ENCODE data around the gene USP53.

USP53 gene

GRCh38 chr4:119289313-119289712, 76.8 kb downstream of the USP53 start:
- H4K20me1 ChIP-seq (ENCODE audit: low read depth, low read length) = no peaks in the 10 kb centered on the region
- no peak overlapping the region for H3K27ac ChIP-seq (ENCODE audit: low read depth, low read length)
- no peaks in the 10 kb centered on the region for H3K9me3 ChIP-seq (ENCODE audit: insufficient read depth, low read length)
- H3K4me2 ChIP-seq (ENCODE audit: low read depth, low read length, poor library complexity, severe bottlenecking) = no peak overlapping the region
- H3K36me3 ChIP-seq (ENCODE audit: low read length) = no peaks in the 10 kb centered on the region
- H3K9me2 ChIP-seq (replicated peaks; ENCODE audit: insufficient read depth, low read length) = no peaks in the 10 kb centered on the region
- H2AFZ ChIP-seq (ENCODE audit: low read depth, low read length, severe bottlenecking) = no peak overlapping the region
- no peak overlapping the region for H3K4me3 ChIP-seq (ENCODE audit: insufficient read depth, low read length, poor library complexity, severe bottlenecking)
- TF ChIP-seq EZH2phosphoT487 (conservative IDR thresholded peaks at IDR 0.05; ENCODE audit: low read length) = no peak
- TF ChIP-seq CTCF (IDR thresholded peaks at IDR 0.05; ENCODE audit: insufficient read depth, low read length, poor library complexity, severe bottlenecking) = no peak
- H3K9ac ChIP-seq (ENCODE audit: low read length) = no peak overlapping the region
- no peaks in the 10 kb centered on the region for H3K27me3 ChIP-seq (ENCODE audit: low read length)
- no peaks in the 10 kb centered on the region for H3F3A ChIP-seq (ENCODE audit: insufficient read depth)
- no peaks in the 10 kb centered on the region for H3K79me2 ChIP-seq (ENCODE audit: insufficient read depth, low read length)

- no peaks in the 10 kb centered on the region for H3K79me2 ChIP-seq (ENCODE audit: insufficient read depth, low read length)
- H3K27me3 ChIP-seq (ENCODE audit: low read length) = no peaks in the 10 kb centered on the region
- no peak overlapping the region for H3K9ac ChIP-seq (ENCODE audit: low read length)
- no peaks in the 10 kb centered on the region for H4K20me1 ChIP-seq (ENCODE audit: low read depth, low read length)
- no peaks in the 10 kb centered on the region for H3K9me2 ChIP-seq (replicated peaks; ENCODE audit: insufficient read depth, low read length)
- H3F3A ChIP-seq (ENCODE audit: insufficient read depth) = no peaks in the 10 kb centered on the region
- H3K9me3 ChIP-seq (ENCODE audit: insufficient read depth, low read length) = no peaks in the 10 kb centered on the region
- H3K4me2 ChIP-seq (ENCODE audit: low read depth, low read length, poor library complexity, severe bottlenecking) = no peak overlapping the region
- no peak overlapping the region for H3K4me3 ChIP-seq (ENCODE audit: insufficient read depth, low read length, poor library complexity, severe bottlenecking)
- TF ChIP-seq CTCF (IDR thresholded peaks at IDR 0.05; ENCODE audit: insufficient read depth, low read length, poor library complexity, severe bottlenecking) = no peak
- no peak for TF ChIP-seq EZH2phosphoT487 (conservative IDR thresholded peaks at IDR 0.05; ENCODE audit: low read length)
- no peak overlapping the region for H2AFZ ChIP-seq (ENCODE audit: low read depth, low read length, severe bottlenecking)
- no peak overlapping the region for H3K27ac ChIP-seq (ENCODE audit: low read depth, low read length)
- H3K36me3 ChIP-seq (ENCODE audit: low read length) = no peaks in the 10 kb centered on the region
These were observed 78.1 kb downstream of the USP53 start for GRCh38 chr4:119290598-119290997.

DNA sequence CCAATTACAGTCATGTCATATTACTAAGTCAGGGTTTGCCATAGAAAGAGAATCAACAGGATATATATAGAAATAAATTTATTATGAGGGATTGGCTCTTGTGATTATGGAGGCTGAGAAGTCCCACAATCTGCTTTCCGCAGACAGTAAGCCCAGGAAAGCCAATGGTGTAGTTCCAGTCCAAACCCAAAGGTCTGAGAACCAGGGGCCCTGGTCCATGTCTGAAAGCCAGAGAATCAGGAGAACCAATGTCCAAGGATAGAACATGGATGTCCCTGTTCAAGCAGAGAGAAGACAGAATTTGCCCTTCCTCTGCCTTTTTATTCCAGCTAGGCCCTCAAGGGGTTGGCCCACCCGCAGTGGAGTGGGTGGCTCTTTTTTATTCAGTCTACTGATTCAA, 83.8 kb downstream of the USP53 start:
- no peaks in the 10 kb centered on the region for H3K27me3 ChIP-seq (ENCODE audit: low read length)
- no peaks in the 10 kb centered on the region for H4K20me1 ChIP-seq (ENCODE audit: low read depth, low read length)
- 0 out of 2 replicates have a peak, but pooled peaks cover 4% of the 10 kb centered on the region for H3F3A ChIP-seq (ENCODE audit: insufficient read depth)
- no peak overlapping the region for H3K27ac ChIP-seq (ENCODE audit: low read depth, low read length)
- H2AFZ ChIP-seq (ENCODE audit: low read depth, low read length, severe bottlenecking) = no peak overlapping the region
- H3K9me3 ChIP-seq (ENCODE audit: insufficient read depth, low read length) = no peaks in the 10 kb centered on the region
- no peak overlapping the region for H3K4me2 ChIP-seq (ENCODE audit: low read depth, low read length, poor library complexity, severe bottlenecking)
- TF ChIP-seq CTCF (IDR thresholded peaks at IDR 0.05; ENCODE audit: insufficient read depth, low read length, poor library complexity, severe bottlenecking) (no peak), EZH2phosphoT487 (conservative IDR thresholded peaks at IDR 0.05; ENCODE audit: low read length) (no peak)
- peaks cover 3% of the 10 kb centered on the region; the same call in 1 of the 2 replicates for H3K36me3 ChIP-seq (ENCODE audit: low read length)
- H3K9me2 ChIP-seq (replicated peaks; ENCODE audit: insufficient read depth, low read length) = no peaks in the 10 kb centered on the region
- H3K4me3 ChIP-seq (ENCODE audit: insufficient read depth, low read length, poor library complexity, severe bottlenecking) = no peak overlapping the region
- H3K79me2 ChIP-seq (ENCODE audit: insufficient read depth, low read length) = peaks cover 18% of the 10 kb centered on the region; the same call in 1 of the 2 replicates
- H3K9ac ChIP-seq (ENCODE audit: low read length) = no peak overlapping the region

All from SU-DHL-6 (cell line).